AG20443 (cell line): ENCODE measurements around the gene SLC22A1.

ENCODE experiments used
- DNase-seq: peaks from one replicate; pipeline ENCODE4 v3.0.0; 2012; ENCODE audit warnings: low spot score, mixed read lengths

SLC22A1 gene

DNA sequence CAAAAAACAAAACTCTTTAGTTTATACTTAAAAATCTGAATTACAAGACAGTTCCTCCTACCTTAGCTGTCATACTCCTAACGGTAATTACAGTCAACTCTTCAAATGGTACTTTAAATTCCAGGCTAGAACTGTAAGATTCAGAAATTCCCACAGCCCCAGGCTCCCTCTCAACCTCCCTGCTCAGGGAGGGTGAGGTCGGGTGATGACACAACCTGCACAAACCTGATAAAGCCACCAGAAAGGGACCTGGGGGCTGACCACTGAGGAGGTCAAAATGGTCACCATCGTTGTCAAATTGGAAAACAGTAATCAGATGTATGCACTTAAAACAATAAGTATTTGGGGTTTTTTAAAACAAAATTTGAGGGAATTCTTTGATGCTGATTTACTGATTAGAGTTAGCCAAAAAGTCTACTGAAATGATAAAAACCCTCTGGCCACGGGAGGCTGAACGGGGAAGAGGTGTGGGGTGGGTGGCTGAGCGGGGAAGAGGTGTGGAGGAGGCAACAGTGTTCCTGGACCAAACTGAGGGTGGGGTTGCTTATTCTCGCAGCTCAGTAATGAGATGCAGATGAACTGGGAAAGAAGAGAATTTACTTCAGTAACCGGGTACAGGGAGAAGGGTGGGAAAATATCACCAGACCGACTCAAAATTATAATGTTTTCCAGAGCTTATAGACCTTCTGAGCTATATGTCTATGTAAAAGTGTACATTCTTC lies 52.4 kb downstream of the SLC22A1 start:
- DNase-seq = no peak

DNA sequence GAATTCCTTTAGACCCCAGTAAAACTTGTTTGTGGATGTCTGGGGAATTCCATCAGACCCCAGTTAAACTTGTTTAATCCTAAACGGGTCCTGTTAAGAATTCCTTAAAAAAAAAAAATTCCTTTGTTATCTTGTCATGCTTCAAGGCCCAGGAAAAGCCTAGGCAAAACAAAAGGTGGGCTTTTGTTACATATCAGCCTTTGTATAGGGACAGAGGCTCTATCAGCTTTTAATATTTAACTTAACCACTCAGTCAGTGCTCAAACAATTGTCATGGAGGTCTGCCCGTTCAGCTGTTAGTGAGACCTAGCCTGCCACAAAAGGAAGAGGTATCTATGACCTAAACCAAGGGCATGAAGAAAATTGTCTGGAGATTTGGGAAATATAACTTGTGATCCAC lies 53.1 kb downstream of the SLC22A1 start:
- DNase-seq = no peak

DNA sequence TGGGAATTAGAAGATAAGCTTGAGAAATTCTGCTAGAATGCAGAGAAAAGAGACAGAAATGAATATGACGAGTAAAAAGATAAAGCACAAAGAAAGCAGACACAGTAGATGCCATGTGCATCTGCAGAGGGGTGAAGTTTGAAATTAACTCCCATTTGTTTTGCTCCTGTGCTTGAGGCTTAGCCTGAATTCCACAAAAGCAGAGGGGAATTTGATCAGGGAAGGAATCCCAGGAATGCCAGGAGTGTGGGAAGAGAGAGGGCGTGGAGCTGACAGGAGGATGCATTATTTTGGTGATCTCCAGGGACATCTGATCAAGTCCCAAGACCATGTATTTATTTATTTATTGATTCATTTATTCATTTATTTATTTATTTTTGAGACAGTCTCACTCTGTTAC lies 55.6 kb downstream of the SLC22A1 start:
- DNase-seq = no peak

DNA sequence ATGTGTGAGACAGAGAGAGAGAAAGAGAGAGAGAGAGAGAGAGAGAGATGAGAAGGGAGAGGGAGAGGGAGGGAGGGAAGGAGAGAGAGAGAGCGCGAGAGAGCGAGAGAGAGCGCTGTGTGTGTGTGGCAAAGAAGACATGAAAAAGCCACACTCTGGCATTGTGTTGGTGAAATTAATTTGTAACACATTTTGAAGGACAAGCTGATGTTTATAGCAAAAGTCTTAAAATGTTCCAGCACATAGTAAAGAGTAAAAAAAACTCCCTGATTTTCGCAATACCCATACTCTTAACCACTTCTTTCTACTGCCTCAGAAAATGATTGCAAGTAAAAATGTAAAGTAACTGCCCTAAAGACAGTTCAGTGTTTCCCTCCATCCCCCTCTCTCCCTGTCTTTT lies 56.7 kb downstream of the SLC22A1 start:
- no peak for DNase-seq

DNA sequence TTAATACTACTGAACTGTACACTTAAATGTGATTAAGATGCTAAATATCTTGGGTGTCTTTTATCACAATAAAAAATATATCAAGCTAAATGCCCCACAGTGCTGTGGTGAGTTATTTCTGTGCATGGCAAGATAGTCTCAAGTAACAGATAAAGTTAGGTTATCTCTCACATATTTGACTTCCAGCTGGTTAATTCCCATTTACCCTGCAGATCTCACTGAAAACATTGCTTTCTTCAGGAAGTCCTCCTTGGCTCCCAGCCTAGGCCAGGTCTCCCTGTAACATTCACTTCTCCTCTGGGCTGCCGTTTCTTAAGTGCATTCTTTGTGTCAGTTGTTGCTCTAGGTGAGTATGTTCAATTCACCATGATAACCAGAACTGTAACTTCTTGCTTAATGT lies 59.1 kb downstream of the SLC22A1 start:
- DNase-seq = no peak

DNA sequence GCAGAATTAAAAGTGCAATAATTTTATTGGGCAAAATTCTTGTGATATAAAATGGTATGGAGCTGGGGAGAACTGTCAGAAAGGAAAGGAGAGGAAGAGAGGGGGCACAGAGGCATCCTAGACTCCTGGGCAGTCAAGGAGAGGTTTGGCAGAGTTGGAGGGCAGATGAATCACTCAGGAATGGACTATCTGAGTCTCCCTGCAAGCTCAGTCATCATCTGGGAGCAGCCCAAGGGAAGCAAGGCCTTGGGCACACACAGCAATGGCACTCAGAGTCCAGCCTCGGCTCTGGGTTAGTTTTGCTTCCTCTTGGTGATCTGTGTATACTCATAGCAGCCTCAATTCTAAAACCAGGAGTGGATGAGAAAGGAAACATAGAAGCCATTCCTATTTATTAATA lies 67.2 kb downstream of the SLC22A1 start:
- no peak for DNase-seq

DNA sequence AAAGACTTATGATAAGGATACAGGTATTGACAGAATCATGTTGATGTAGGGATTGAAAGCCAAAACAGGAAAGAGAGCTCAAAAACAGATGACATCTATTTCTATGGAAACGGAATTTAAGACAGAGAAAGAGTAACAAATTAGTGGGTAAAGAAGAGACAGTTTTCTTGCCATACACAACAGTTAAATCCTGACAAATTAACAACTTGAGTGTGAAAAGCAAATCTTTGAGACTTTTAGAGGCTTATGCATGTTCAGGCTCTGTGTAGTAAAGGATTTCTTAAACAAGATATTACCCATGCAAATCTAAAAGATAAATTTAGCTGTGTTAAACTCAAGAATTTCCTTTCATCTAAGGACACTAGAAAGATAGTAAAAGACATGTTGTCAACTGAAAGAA lies 68.5 kb downstream of the SLC22A1 start:
- DNase-seq = no peak

DNA sequence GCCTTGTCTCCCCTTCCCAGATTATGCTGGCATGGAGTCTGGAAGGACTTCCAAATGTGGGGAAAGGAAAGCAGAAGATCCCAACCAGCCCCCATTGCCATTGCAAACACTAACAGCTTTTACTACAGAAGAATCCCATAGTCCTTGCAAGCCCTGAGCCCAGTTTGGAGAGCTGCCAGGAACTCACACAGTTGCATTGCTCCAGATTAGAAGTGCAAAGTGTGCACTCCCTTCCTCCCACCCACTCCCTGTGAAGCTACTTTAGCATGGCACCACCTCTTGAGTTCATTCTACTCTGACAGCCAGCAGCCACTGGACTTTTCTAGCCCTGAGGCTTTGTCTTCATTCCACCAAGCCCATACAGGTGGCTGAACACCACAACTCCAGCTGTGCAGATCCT lies 69.4 kb downstream of the SLC22A1 start:
- DNase-seq = no peak

DNA sequence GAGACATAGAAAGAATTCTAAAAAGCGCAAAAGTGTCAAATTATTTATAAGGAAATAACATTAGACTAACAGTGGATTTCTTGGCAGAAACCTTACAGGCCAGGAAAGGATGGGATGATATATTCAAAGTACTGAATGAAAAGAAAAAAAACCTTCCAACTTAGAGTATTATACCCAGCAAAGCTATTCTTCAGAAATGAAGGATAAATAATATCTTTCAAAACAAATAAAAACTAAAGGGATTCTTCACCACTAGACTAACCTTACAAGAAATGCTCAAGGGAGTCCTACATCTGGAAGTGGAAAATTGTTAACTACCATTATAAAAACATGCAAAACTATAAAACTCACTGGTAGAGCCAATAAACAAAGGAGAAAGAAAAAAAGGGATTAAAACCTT lies 71.2 kb downstream of the SLC22A1 start:
- no peak for DNase-seq

DNA sequence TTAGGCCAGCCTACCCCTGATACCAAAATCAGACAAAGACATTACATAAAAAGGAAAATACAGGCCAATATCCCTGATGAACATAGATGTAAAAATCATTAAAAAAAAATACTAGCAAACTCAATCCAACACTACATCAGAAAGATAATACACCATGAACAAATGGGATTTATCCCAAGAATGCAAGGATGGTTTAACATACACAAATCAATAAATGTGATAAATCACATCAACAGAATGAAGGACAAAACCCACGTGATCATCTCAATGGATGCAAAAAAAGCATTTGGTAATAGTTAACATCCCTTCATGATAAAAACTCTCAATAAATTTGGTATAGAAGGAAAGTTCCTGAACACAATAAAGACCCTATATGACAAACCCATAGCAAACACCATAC lies 73.2 kb downstream of the SLC22A1 start:
- no peak for DNase-seq

DNA sequence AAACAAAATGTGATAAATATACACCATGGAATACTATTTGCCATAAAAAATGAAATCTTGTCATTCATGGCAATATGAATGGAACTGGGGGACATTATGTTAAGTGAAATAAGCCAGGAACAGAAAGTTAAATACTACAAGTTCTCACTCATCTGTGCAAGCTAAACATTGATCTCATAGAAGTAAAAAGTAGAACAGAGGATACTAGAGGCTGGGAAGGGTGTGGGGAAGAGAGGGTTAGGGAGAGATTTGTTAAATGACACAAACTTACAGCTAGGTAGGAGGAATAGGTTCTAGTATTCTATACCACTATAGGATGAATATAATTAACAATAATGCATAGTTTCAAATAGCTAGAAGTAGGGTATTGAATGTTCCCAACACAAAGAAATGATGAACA lies 76.0 kb downstream of the SLC22A1 start:
- DNase-seq = no peak

DNA sequence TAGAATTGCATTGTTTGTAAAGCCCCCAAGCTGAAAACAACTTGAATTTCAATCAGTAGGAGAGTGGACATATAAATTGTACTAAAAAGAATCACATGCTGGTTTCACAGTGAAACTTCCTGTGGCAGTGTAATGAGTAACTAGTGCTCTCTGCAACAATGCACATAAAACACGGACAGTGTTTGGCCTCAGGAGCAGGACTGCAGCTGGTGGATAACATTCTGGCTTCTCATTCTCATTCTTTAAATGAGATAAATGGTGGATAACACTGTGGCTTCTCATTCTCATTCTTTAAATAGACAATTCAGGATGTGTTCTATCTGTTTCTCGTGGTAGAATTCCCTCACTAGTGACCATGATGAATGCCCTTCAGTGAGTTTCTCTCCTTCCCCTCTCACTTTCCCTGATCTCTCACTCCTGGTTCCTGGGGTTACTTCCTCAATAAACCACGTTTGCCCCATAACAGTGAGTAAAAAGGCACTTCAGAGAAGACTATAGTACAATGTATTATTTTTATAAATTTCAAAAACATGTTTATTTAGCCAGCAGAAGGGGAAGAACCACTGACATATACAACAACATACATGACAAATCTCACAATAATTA lies 77.1 kb downstream of the SLC22A1 start:
- DNase-seq = no peak

DNA sequence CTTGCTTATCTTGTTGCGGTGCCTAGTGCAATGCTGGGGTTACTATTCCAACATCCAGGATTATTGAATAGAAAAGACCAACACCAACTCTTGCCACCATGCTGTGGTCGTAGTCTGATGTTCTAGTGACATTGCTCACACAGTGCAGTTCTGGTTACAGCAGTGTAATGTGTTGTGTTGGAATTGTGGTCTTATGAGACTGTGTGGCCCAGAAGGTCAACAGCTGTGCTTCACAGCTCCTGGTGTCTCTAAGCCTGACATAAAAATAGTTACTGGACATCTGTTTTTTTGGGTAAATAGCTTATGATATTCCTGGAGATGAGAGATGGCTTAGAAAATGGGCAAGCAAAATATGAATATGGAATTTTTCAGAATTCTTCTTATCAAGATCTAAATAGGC lies 79.4 kb downstream of the SLC22A1 start:
- DNase-seq = no peak

DNA sequence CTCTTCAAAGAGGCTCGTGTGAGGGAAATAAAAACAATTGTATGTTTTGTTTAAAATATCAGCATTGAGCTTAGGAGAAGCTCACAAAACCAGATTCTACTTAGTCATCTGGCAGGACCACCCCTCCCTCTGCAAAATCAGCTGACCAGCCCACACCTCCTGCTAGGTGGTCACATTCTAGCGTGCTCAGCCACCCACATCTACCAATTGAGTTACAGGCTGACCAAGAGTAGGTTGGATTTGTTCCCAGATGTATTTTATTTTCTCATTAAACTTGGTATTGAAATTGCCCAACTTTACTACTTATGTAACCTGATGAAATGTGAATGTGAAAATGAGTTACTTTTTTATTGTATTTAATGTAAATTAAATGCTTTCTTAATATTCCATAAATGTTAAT lies 80.8 kb downstream of the SLC22A1 start:
- DNase-seq = no peak

DNA sequence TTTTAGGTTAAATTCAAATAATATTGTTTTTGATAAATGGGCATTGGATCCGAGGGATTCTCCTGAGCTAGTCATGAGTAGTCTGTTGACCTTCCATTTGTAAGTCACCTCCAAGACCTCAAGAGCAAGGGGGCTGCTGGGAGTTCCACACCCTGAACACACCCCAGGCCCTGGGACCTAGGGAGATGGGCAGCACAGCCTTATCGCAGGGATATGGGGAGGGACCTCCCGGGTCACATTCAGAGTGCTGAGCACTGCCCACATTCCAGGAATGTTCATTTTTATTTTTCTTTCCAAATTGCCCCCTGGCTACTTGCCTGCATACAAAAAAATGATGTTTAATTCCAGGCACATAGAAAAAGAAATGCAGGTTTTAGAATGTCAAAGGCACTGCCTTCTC lies 81.5 kb downstream of the SLC22A1 start:
- DNase-seq = no peak

DNA sequence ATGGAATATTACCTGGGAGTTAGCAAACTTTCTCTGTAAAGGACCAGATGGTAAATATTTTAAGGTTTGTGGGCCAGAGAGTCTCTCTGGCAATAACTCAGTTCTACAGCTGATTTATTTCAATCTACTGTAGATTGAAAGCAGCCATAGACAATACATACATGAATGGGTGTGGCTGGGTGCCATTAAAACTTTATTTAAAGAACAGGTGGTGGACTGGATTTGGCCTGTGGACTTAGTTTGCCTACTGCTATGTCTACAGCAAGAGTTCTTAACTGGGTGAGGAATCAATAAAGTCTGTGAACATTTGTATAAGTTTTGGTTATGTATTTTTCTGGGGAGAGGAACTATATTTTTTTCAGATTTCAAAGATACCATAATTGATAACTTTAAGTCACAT lies 81.9 kb downstream of the SLC22A1 start:
- DNase-seq = no peak

DNA sequence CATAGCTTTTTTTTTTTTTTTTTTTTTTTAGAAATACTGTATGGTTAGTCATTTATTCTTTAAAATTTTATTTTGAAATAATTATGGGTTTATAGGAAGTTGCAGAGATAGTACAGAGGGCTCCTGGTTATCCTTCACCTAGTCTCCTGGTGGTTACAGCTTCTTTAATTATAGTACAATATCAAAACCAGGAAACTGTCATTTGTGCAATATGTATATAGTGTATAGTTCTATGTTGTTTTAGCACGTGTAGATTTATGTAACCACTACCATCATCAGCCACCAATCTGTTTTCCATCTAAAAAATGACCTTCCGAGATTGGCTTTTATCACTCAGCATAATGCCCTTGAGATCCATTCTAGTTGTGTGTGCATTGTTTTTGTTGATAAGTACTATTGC lies 82.3 kb downstream of the SLC22A1 start:
- no peak for DNase-seq

DNA sequence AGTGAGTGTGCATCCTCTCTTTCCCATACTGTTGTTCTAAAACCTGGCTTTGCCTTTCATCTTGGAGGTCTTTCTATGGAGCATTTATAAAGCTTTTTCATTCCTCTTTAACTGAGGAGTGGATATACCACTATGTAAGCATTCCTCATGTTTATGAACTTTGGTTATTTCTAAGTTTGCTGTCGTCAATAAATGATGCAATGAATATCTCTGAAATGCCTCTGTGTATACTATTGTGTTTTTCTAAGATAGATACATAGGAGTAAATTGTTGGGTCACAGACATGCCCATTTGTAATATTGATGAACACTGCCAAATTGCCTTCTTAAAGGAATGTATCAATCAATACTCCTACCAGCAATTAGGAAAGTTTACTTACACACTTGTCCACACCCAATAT lies 83.1 kb downstream of the SLC22A1 start:
- no peak for DNase-seq

DNA sequence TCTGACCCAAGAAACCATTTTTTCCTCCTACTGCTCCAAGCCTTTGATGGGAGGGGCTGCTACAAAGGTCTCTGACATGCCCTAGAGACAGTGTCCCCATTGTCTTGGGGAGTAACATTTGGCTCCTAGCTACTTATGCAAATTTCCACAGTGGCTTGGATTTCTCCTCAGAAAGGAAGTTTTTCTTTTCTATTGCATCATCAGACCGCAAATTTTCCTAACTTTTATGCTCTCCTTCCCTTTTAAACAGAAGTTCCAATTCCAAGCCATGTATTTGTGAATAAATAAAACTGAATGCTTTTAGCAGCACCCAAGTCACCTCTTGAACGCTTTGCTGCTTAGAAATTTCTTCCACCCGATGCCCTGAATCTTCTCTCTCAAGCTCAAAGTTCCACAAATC lies 86.0 kb downstream of the SLC22A1 start:
- no peak for DNase-seq
